ENCODE measurements around the gene DHDDS.

- TF ChIP-seq CTCF (IDR thresholded peaks at IDR 0.05) (no peak), EZH2phosphoT487 (IDR thresholded peaks at IDR 0.05) (no peak), EZH2 (IDR thresholded peaks at IDR 0.05) (no peak)
Observed at GRCh38 chr1:26469558-26469957, 37.4 kb downstream of the DHDDS start.
